Activated CD4-positive, alpha-beta memory T cell treated with anti-CD3 and anti-CD28 coated beads for 36 hours (primary cell): ENCODE data around the gene SAMD1. TPM values are rescaled to one million over a fixed set of nuclear protein-coding genes. Genes with fewer than 3 reads are reported as not detected.
A peak's percentile ranks its signal among the peaks of the same experiment; 100 is the strongest.

ENCODE experiments used
- CTCF ChIA-PET: fragments of 350-600 bp; sonication (Branson Sonifier 250); formaldehyde crosslinking; loops from one replicate; lab custom pipeline; 2021; ENCODE audit warnings: antibody characterized with exemption, inconsistent platforms; lab: Charles Lee
- POLR2A ChIA-PET: fragments of 350-600 bp; sonication (Branson Sonifier 250); formaldehyde crosslinking; loops from one replicate; lab custom pipeline; 2021; ENCODE audit warnings: antibody characterized with exemption; lab: Charles Lee
- DNase-seq: peaks from one replicate; pipeline ENCODE4 v3.0.0-alpha.2; 2020
- H3K27ac Mint-ChIP-seq: one replicate; pipeline ENCODE4 v1.8.0; 2021; ENCODE audit warnings: mixed read lengths
- H3K27me3 Mint-ChIP-seq: one replicate; pipeline ENCODE4 v1.8.0; 2021; ENCODE audit warnings: mixed read lengths
- H3K36me3 Mint-ChIP-seq: one replicate; pipeline ENCODE4 v1.8.0; 2021; ENCODE audit warnings: mixed read lengths
- H3K4me1 Mint-ChIP-seq: one replicate; pipeline ENCODE4 v1.8.0; 2021; ENCODE audit warnings: low read depth, mixed read lengths
- H3K4me3 Mint-ChIP-seq: one replicate; pipeline ENCODE4 v1.8.0; 2021; ENCODE audit warnings: mild to moderate bottlenecking, mixed read lengths
- H3K9me3 Mint-ChIP-seq: one replicate; pipeline ENCODE4 v1.8.0; 2021; ENCODE audit warnings: mixed read lengths
- intact Hi-C: fragments of 100-400 bp; cut with micrococcal nuclease; formaldehyde crosslinking; loops from one replicate; pipeline ENCODE4 v1.15.1; 2023
- total RNA-seq, 2 experiments: library from RNA; stranded (reverse); gene quantifications; one replicate each; pipeline ENCODE4 v1.2.3, GENCODE V29; 2021

The SAMD1 gene
- total RNA-seq, 2 experiments from 2014 or later: 74.5 to 77.6 TPM

DNA sequence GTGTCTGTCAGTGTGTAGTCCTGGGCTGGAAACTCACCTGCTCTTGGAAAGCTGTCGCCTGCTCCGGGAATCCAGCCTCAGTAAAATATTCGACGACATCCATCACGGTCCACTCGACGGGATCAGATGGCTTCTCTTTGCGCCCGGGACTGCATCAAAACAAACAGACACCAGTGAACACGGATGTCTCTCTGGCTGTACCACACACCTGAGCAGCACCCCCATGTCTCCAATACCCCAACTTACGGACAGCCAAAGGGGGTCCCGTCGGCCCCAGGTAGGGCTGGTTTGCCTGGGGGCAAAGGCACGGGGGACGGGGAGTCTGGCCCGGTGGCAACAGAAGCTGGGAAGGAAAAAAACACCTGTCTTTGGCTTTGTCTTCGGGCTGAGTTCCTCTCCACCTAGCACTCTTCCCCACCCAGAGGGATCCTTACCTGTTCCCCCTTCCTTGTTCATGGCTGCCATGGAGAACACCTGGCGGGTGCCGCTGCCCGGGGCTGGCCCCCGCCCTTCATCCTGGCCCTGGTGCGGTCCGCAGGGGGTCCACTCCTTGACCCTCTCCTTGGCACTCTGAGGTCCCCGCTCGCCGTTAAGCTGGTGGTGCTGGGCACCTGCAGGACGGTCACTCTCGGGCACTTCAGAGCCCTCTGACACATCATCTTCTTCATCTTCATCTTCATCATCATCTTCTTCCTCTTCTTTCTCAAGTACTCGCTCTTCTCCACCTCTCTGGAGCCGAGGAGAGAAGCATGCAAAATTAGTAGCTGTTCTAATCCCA is 1.7 kb downstream of the SAMD1 start:
- CTCF ChIA-PET: interaction anchor here (1.1 to 1.6 kb wide), 4 partner anchors 10 to 1124 kb away, joined by 3 to 4 read pairs (median 4); partner anchors contain the start of gene MISP3
- POLR2A ChIA-PET: interaction anchor here (0.6 to 1.5 kb wide), 2 partner anchors 83 to 237 kb away, joined by 3 read pairs; partner anchors contain the start of gene RFX1

DNA sequence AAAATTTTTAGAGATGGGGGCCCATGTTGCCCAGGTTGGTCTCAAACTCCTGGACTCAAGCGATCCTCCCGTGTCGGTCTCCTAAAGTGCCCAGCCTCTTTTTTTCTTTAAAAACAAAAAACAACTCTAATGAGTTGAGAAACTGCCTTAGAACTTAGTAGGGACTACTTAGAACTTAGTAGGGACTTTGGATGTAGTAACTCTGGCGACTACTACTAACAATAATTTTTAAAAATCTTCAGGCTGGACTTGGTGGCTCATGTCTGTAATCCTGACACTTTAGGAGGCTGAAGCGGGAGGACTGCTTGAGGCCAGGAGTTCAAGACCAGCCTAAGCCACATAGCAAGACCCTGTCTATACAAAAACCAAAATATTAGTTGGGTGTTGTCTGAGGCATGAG is 4.5 kb downstream of the SAMD1 start:
- Mint-ChIP-seq H3K27me3 (peaks cover 2% of the 10 kb centered on the region), H3K4me3 (no peak overlapping the region), H3K9me3 (no peaks in the 10 kb centered on the region), H3K4me1 (peaks cover 19% of the 10 kb centered on the region), H3K36me3 (peaks cover 17% of the 10 kb centered on the region), H3K27ac (no peak overlapping the region)
- CTCF ChIA-PET: no interaction called here
- intact Hi-C loops: loop anchor here (10.0 kb wide), 1 partner anchor 311 kb away; the partner anchor contains the start of gene C19orf53
- no peak for DNase-seq
- POLR2A ChIA-PET: no interaction called here

More for the DNA sequence above, 1.7 kb downstream of the SAMD1 start:
- DNase-seq: no peak
- H3K9me3 Mint-ChIP-seq: peaks cover 15% of the 10 kb centered on the region
- H3K27me3 Mint-ChIP-seq: no peaks in the 10 kb centered on the region
- intact Hi-C loops: loop anchor here (10.0 kb wide), 1 partner anchor 314 kb away; the partner anchor contains the start of gene C19orf53
- peaks cover 18% of the 10 kb centered on the region for H3K4me1 Mint-ChIP-seq
- peak overlapping the region; percentile 79 for H3K4me3 Mint-ChIP-seq
- H3K36me3 Mint-ChIP-seq: peaks cover 30% of the 10 kb centered on the region
- H3K27ac Mint-ChIP-seq: peak overlapping the region; percentile 77

DNA sequence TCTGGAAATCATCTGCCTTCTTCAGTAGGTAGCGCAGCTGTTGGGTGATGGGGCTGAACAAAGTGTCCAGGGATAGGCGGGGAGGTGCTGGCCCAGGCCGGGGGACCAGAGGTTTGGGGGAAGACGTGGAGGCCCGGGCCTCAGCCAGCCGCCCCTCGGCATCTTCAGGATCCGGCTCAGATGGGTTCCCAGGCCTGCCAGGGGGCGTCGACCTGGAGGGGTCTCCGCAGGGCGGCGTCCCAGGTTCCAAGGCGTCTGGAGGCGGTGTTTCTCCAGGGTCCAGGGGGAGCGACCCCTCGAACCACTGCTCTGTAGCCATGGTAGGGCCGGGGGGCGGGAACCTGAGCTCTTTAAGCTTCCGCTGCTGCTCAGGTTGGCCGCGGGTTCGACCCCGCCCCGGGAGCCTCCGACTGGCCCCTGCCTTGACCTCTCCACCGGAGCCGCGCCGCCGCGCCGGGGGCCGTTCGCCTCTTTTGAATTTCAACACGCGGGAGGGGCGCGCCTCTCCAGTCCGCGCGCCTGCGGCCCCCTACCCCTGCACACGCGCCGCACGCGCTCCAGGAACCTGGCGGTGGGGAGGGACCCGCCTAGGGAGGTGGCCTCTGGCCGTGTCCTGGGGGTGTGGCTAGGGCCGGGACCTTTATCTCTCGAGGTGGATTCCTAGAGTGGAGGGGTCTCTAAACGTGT is 5.1 kb downstream of the SAMD1 start, which contains the start of gene C19orf67:
Gene C19orf67, minus strand, starts transcription at position 475 of the 687 bp plus-strand sequence. Its CDS starts 156 bp downstream, at position 319.
- H3K36me3 Mint-ChIP-seq: peaks cover 17% of the 10 kb centered on the region
- CTCF ChIA-PET: no interaction called here
- no peak within 1 kb of the TSS for H3K4me3 Mint-ChIP-seq
- POLR2A ChIA-PET: no interaction called here
- no peak within 1 kb of the TSS for H3K27ac Mint-ChIP-seq
- intact Hi-C loops: loop anchor here (10.0 kb wide), 1 partner anchor 311 kb away; the partner anchor contains the start of gene C19orf53
- no peak for DNase-seq
- H3K27me3 Mint-ChIP-seq: peaks cover 2% of the 10 kb centered on the region
- no peaks in the 10 kb centered on the region for H3K9me3 Mint-ChIP-seq
- peaks cover 22% of the 10 kb centered on the region for H3K4me1 Mint-ChIP-seq

DNA sequence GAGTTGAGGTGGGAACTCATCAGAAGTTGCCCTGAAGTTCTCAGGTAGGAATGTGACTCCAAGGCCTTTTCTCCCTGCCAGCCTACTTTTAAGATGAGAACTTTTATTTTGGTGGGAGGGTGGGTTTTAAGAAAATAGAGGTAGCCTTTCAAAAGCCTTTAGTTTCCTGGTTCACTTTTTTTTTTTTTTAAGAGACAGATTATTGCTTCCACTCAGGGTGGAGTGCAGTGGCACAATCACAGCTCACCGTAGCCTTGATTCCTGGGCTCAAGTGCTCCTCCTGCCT is 7.9 kb downstream of the SAMD1 start:
- intact Hi-C loops: loop anchor here (5.0 to 10.0 kb wide), 2 partner anchors 35 to 308 kb away; partner anchors contain the start of genes C19orf53 and PRKACA

DNA sequence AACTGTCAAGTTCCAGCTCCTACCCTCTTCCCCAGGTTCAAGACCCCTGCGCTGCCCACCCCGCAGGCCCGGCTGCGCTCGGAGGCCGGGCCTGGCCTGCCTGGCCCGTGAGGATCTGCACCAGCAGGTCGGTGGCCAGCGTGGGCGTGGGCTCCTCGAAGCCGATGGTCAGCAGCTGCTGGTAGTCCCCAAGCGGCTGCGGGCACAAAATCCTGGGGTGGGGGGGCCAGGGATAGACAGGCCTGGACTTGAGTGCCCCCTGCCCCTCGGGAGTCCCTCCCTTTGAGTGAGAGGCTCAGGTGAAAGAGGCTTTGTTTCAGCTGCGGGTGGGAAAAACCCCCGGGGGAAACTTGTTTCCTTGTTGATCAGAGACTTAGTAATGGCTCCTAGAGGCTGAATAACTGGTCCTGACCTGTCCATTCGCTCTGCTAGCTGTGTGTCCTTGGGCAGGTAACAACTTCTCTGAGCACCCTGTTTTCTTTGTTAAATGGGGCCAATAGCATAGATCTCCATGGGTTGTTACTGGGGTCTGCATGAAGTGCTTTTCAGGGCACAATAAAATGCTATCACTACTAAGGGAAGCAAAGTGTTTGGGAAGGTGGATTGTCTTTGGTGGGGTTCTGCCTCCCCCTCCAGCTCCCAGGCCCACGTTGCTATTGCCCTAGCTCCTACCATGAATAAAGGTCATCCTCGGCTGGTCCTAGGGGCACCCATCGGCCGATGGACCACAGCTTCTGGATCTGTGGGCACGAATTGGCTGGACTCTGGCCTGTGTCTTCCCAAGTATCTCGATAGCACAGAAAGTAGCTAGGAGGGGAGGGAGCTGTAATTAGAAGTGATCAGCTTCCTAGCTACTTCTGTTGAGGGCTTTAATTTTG is 8.5 kb downstream of the SAMD1 start:
- peaks cover 2% of the 10 kb centered on the region for H3K27me3 Mint-ChIP-seq
- ChIA-PET CTCF (interaction anchor here (0.7 to 3.3 kb wide), 9 partner anchors 8 to 202 kb away, joined by 3 to 18 read pairs (median 4); partner anchors contain the start of genes ASF1B and MISP3), POLR2A (interaction anchor here (1.0 to 2.2 kb wide), 6 partner anchors 9 to 220 kb away, joined by 3 to 7 read pairs (median 4); partner anchors contain the start of genes ASF1B, RFX1 and SAMD1)
- peak overlapping the region; percentile 87 for H3K27ac Mint-ChIP-seq
- intact Hi-C loops: loop anchor here (1.0 to 10.0 kb wide), 6 partner anchors 8 to 307 kb away; partner anchors contain the start of genes ASF1B, C19orf53, DCAF15 and PRKACA
- peak; percentile 61 for DNase-seq
- H3K4me3 Mint-ChIP-seq: peak overlapping the region; percentile 84
- peaks cover 17% of the 10 kb centered on the region for H3K4me1 Mint-ChIP-seq
- no peaks in the 10 kb centered on the region for H3K36me3 Mint-ChIP-seq
- H3K9me3 Mint-ChIP-seq: no peaks in the 10 kb centered on the region

More for the DNA sequence above, 7.9 kb downstream of the SAMD1 start:
- peaks cover 2% of the 10 kb centered on the region for H3K36me3 Mint-ChIP-seq
- DNase-seq: no peak
- ChIA-PET POLR2A (interaction anchor here (1.4 kb wide), 2 partner anchors 23 to 54 kb away, joined by 4 to 7 read pairs; partner anchors contain the start of gene ASF1B), CTCF (interaction anchor here (1.1 to 3.3 kb wide), 5 partner anchors 11 to 66 kb away, joined by 3 to 18 read pairs (median 6); partner anchors contain the start of genes ASF1B and MISP3)
- peaks cover 17% of the 10 kb centered on the region for H3K4me1 Mint-ChIP-seq
- H3K9me3 Mint-ChIP-seq: no peaks in the 10 kb centered on the region
- no peak overlapping the region for H3K27ac Mint-ChIP-seq
- no peak overlapping the region for H3K4me3 Mint-ChIP-seq
- H3K27me3 Mint-ChIP-seq: peaks cover 2% of the 10 kb centered on the region

DNA sequence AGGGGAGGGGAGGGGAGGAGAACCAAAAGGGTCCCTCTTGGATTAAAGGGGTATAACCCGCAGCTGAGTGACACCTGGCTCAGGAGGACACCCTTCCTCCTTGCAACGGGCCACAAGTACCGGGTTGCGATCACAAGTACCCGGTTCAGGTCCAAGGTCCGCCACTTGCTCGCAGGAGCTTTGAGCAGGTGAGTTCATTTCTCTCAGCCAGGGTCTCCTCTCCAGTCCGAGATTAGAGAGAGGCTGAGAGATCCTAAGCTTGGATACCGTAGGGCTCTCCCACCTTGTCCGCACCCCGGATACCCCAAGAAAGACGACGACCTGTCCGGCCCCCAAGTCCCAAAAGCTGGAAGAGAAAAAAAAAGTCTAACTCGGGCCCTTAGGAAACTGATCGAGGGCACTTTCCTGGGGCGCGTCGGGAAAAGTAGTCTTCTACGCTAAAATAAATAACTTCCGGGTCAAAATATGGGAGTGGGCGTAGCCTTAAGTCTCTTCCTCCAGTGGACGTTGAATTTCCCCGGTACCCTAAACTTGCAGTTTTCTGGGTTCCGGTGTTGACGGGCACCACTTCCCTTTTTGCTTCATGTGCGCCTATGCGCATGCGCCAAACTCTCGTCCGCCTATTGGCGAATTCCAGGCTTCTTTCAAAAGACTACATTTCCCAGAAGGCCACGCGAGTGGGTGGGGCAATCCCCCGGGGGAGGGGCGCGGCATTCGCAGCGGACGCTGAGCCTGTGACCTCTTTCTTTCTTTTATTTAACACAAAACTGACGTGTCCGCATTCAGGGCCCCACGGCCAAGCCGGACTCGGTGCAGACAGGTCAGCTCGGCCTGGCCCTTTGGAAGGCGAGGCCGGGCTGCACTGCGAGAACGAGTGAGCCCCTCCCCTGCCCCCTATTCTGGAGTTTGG is 9.4 kb downstream of the SAMD1 start:
- Mint-ChIP-seq H3K4me1 (peaks cover 17% of the 10 kb centered on the region), H3K36me3 (no peaks in the 10 kb centered on the region), H3K27ac (peak overlapping the region; percentile 87), H3K4me3 (peak overlapping the region; percentile 84), H3K9me3 (no peaks in the 10 kb centered on the region), H3K27me3 (peaks cover 2% of the 10 kb centered on the region)
- DNase-seq: peak; percentile 99
- ChIA-PET CTCF (interaction anchor here (0.6 to 3.3 kb wide), 11 partner anchors 9 to 492 kb away, joined by 3 to 18 read pairs (median 4); partner anchors contain the start of genes ASF1B and MISP3), POLR2A (interaction anchor here (0.9 to 2.2 kb wide), 7 partner anchors 10 to 219 kb away, joined by 3 to 7 read pairs (median 4); partner anchors contain the start of genes ASF1B, RFX1 and SAMD1)
- intact Hi-C loops: loop anchor here (1.0 to 10.0 kb wide), 6 partner anchors 9 to 306 kb away; partner anchors contain the start of genes ASF1B, C19orf53, DCAF15 and PRKACA

DNA sequence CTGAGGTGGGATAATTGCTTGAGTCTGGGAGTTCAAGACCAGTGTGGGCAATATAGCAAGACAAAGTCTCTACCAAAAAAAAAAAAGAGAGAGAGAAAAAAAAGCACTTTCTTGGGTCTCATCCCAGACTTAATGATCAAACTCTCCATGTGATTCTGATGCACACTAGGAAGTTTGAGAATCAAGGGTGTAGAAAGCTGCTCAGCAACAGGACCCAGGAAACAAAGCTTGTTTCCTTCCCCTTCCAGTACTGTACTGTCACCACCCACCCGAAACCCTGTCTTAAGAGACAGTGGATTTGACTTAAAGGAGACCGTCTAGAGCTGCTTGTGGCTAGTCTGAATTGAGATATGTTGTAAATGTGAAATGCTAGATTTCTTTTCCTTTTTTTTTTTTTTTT is 12.1 kb downstream of the SAMD1 start:
- peaks cover 2% of the 10 kb centered on the region for H3K27me3 Mint-ChIP-seq
- ChIA-PET CTCF (interaction anchor here (0.6 to 3.8 kb wide), 6 partner anchors 10 to 197 kb away, joined by 3 to 14 read pairs (median 4); no protein-coding TSS in a partner anchor), POLR2A (no interaction called here)
- DNase-seq: no peak
- H3K9me3 Mint-ChIP-seq: no peaks in the 10 kb centered on the region
- no peaks in the 10 kb centered on the region for H3K36me3 Mint-ChIP-seq
- H3K27ac Mint-ChIP-seq: no peak overlapping the region
- H3K4me1 Mint-ChIP-seq: peaks cover 27% of the 10 kb centered on the region
- intact Hi-C loops: loop anchor here (10.0 kb wide), 1 partner anchor 484 kb away; no protein-coding TSS in a partner anchor
- no peak overlapping the region for H3K4me3 Mint-ChIP-seq

DNA sequence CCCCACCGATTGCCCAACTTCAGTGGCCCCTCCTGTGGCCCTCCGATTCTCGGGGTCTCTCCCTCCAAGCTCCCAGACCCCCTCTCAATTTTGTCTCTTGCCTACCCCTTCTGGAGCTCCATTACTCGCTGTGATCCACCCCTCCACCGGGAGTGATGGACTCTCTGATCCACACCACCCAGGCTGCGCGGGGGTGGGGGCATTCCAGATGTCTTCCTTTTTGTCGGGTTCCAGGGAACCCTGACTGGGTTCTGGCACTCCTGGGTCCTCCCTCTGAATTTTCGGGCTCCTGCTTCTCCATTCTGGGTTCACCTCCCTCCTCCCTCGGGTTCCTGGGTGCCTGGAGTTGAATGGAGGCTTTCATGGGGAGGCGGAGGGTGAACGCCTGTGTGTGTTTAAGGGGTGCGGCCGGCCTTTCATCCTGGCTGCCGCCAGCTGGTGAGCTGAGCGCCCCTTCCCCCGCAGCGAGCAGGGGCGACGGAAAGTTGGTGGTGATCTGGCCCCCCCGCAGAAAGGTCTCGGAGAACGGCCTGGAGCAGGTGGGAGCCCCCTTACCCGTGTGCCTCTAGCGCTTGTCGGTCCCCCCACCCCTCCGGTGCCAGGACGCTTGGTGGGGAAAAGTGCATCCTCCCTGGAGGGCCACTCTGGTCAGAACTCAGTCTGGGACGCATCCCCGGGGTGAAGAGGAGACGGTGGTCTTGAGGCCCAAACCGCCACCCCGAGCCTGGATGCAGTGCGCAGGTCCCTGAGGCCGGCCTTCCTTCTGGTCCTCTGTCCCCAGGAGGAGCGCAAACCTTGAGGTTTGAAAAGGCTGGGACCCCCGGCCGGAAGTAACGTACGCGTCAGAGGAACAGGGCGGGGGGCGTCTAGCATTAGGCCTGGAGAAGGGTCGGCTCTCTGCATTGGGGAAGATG is 16.4 kb downstream of the SAMD1 start:
- no peaks in the 10 kb centered on the region for H3K9me3 Mint-ChIP-seq
- H3K36me3 Mint-ChIP-seq: no peaks in the 10 kb centered on the region
- ChIA-PET CTCF (interaction anchor here (0.7 to 6.9 kb wide), 16 partner anchors 14 to 286 kb away, joined by 3 to 83 read pairs (median 4); partner anchors contain the start of genes ASF1B, BRME1, CC2D1A and IL27RA), POLR2A (interaction anchor here (1.0 kb wide), 1 partner anchor 193 kb away, joined by 7 read pairs; no protein-coding TSS in a partner anchor)
- H3K4me1 Mint-ChIP-seq: peaks cover 13% of the 10 kb centered on the region
- peak; percentile 62 for DNase-seq
- no peaks in the 10 kb centered on the region for H3K27me3 Mint-ChIP-seq
- intact Hi-C loops: loop anchor here (1.0 to 10.0 kb wide), 3 partner anchors 121 to 479 kb away; partner anchors contain the start of gene DCAF15
- peak overlapping the region; percentile 84 for H3K27ac Mint-ChIP-seq
- H3K4me3 Mint-ChIP-seq: peak overlapping the region; percentile 95
